ENCODE measurements around the gene HARBI1. TPM values are rescaled to one million over a fixed set of nuclear protein-coding genes. Genes with fewer than 3 reads are reported as not detected.

Gene HARBI1
- total and polyA plus RNA-seq, 10 donors, result 1.4 to 5.6 (median 3.9) TPM

DNA sequence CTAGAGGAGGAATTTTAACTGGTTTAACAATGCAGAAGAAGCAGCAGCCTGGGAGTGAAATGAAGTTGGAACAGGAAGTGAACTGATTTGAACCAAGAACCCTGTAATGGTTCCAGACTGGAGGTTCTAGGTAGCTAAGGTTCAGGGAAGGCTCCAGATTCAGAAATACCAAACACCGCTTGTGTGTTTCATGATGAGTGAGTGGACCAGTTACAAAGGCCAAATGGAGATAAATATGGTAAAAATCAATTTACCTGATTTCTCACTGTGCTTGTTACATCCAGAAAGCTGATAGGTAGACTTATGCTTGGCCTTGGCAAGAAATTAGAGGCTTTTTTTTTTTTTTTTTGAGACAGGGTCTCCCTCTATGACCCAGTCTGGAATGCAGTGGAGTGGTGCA lies 13.2 kb upstream of the HARBI1 start:
- TF ChIP-seq, protein P1, sequence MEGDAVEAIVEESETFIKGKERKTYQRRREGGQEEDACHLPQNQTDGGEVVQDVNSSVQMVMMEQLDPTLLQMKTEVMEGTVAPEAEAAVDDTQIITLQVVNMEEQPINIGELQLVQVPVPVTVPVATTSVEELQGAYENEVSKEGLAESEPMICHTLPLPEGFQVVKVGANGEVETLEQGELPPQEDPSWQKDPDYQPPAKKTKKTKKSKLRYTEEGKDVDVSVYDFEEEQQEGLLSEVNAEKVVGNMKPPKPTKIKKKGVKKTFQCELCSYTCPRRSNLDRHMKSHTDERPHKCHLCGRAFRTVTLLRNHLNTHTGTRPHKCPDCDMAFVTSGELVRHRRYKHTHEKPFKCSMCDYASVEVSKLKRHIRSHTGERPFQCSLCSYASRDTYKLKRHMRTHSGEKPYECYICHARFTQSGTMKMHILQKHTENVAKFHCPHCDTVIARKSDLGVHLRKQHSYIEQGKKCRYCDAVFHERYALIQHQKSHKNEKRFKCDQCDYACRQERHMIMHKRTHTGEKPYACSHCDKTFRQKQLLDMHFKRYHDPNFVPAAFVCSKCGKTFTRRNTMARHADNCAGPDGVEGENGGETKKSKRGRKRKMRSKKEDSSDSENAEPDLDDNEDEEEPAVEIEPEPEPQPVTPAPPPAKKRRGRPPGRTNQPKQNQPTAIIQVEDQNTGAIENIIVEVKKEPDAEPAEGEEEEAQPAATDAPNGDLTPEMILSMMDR (IDR thresholded peaks at IDR 0.05 in 8 of 11, conservative IDR thresholded peaks at IDR 0.05 in 3 of 11), result no peak
- no peak for TF ChIP-seq POLR2AphosphoS5 (IDR thresholded peaks at IDR 0.05)
- no peak for TF ChIP-seq POLR2A (IDR thresholded peaks at IDR 0.05)
- 94 to 100% (median 97%) methylated on average over 1 of the region's 1 CpG for WGBS, 5 donors
- Histone ChIP-seq H3K36me3 (peaks cover 0 to 98% (median 62%) of the 10 kb centered on the region in 6 donors), H3K9me3 (no peaks in the 10 kb centered on the region), H3K4me1 (peaks cover 0 to 15% (median 0%) of the 10 kb centered on the region in 6 donors), H3K4me3 (no peak overlapping the region), H3K27me3 (replicated peaks in 1 of 7) (no peaks in the 10 kb centered on the region), H3K27ac (no peak overlapping the region)
- intact Hi-C loops (cut with DNase I; ENCODE audit: low total_unique reads), result no loop called here
- DNase-seq, result no peak

DNA sequence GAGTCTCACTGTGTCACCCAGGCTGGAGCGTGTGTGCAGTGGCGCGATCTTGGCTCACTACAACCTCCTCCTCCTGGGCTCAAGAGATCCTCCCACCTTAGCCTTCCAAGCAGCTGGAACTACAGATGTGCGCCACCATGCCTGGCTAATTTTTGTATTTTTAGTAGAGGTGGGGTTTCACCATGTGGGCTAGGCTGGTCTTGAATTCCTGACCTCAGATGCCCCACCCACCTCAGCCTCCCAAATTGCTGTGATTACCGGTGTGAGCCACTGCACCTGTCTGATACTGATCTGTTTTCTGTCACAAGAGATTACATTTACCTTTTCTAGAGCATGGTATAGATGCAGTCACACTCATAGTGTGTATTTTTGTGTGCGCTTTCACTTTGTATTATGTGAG lies 11.9 kb upstream of the HARBI1 start:
- intact Hi-C loops (cut with DNase I; ENCODE audit: low total_unique reads), result no loop called here
- H3K27me3 ChIP-seq (replicated peaks in 1 of 7), result no peaks in the 10 kb centered on the region
- peaks cover 0 to 15% (median 0%) of the 10 kb centered on the region in 6 donors for H3K4me1 ChIP-seq
- no peak overlapping the region for H3K27ac ChIP-seq
- H3K4me3 ChIP-seq, result no peak overlapping the region
- no peak for TF ChIP-seq POLR2A (IDR thresholded peaks at IDR 0.05)
- no peak for TF ChIP-seq POLR2AphosphoS5 (IDR thresholded peaks at IDR 0.05)
- peaks cover 0 to 98% (median 70%) of the 10 kb centered on the region in 6 donors for H3K36me3 ChIP-seq
- 86 to 97% (median 93%) methylated on average over 6 of the region's 6 CpGs for WGBS, 5 donors
- DNase-seq, result no peak
- H3K9me3 ChIP-seq, result no peaks in the 10 kb centered on the region

DNA sequence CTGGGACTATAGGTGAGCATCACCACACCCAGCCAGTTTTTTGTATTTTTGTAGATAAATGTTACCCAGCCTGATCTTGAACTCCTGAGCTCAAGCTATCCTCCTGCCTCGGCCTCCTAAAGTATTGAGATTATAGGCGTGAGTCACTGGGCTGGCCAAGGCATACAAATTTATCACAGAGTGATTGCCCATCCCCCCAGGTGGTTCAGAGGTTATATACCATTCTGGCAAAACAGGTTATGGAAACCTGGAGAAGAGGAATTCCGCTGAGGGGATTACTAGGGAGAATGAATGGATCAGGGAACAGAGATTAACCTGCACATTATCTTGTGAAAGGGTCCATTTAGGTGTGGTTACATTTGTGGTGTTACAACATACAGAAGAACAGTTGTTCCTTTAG lies 8.4 kb upstream of the HARBI1 start:
- Histone ChIP-seq H3K4me3 (no peak overlapping the region), H3K36me3 (peaks cover 0 to 100% (median 68%) of the 10 kb centered on the region in 6 donors), H3K4me1 (peaks cover 0 to 30% (median 12%) of the 10 kb centered on the region in 6 donors), H3K27ac (no peak overlapping the region), H3K9me3 (no peaks in the 10 kb centered on the region), H3K27me3 (replicated peaks in 1 of 7) (no peaks in the 10 kb centered on the region)
- WGBS, 5 donors, result 90 to 98% (median 95%) methylated on average over 3 of the region's 3 CpGs
- intact Hi-C loops (cut with DNase I; ENCODE audit: low total_unique reads), result no loop called here
- TF ChIP-seq, protein P1 (IDR thresholded peaks at IDR 0.05 in 8 of 11, conservative IDR thresholded peaks at IDR 0.05 in 3 of 11), result no peak
- TF ChIP-seq POLR2A (IDR thresholded peaks at IDR 0.05) (no peak), POLR2AphosphoS5 (IDR thresholded peaks at IDR 0.05) (no peak)
- DNase-seq, result no peak

DNA sequence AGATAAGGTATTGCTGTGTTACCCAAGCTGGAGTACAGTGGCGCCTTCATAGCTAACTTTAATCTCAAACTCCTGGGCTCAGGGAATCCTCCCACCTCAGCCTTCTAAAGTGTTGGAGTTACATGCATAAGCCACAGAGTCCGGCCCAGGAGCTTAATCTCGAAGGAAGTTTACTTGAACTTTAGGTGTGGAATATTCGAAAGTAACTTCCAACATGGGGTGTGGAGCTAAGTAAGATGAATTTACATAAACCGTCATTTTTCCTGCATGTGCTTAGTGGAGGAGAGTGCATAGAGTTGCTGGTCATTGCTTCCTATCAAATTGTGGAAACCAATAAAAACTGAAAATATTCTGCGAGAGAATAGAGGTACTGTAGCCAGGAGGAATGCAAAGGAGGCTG lies 1.8 kb upstream of the HARBI1 start:
- WGBS, 5 donors, result 79 to 87% (median 82%) methylated on average over 6 of the region's 6 CpGs
- Histone ChIP-seq H3K36me3 (peaks cover 0 to 45% (median 19%) of the 10 kb centered on the region in 6 donors), H3K4me3 (peak overlapping the region in 5 of 8 donors; percentile 78 to 97 (median 90)), H3K27ac (peak overlapping the region in 1 of 8 donors; percentile 99), H3K27me3 (replicated peaks in 1 of 7) (no peaks in the 10 kb centered on the region), H3K4me1 (peaks cover 14 to 82% (median 53%) of the 10 kb centered on the region in 6 donors), H3K9me3 (no peaks in the 10 kb centered on the region)
- no peak for DNase-seq
- TF ChIP-seq, protein P1 (IDR thresholded peaks at IDR 0.05 in 8 of 11, conservative IDR thresholded peaks at IDR 0.05 in 3 of 11), result no peak
- TF ChIP-seq POLR2AphosphoS5 (IDR thresholded peaks at IDR 0.05) (no peak), POLR2A (IDR thresholded peaks at IDR 0.05) (no peak)
- intact Hi-C loops (cut with DNase I; ENCODE audit: low total_unique reads), result no loop called here

DNA sequence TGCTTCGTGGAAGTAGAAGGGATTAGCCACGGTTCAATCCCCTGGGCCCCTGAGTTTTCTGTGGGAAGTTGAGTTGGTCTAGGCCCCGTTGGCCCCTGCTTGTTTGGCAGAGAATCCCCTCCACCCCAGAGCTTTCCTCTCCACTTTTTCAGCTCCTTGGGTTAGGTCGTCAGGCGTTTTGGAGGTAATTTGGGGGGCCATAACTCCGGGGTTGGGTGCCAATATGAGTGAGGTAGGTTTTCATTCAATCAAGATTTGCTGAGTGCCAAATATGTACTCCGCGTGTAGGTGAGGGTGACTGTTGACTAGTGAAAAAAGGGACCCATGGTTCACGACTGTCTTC lies 916 bp upstream of the HARBI1 start:
- WGBS, 5 donors, result 2 to 6% (median 3%) methylated on average over 5 to 9 of the region's 9 CpGs
- TF ChIP-seq POLR2A (IDR thresholded peaks at IDR 0.05), result no peak
- no peak for TF ChIP-seq POLR2AphosphoS5 (IDR thresholded peaks at IDR 0.05)
- TF ChIP-seq, protein P1 (IDR thresholded peaks at IDR 0.05 in 8 of 11, conservative IDR thresholded peaks at IDR 0.05 in 3 of 11), result peak in 4 of 11 experiments; percentile 1 to 39 (median 7)
- DNase-seq, result no peak

More for the DNA sequence above, 916 bp upstream of the HARBI1 start:
- intact Hi-C loops (cut with DNase I; ENCODE audit: low total_unique reads), result no loop called here
- H3K4me1 ChIP-seq, result peaks cover 14 to 88% (median 53%) of the 10 kb centered on the region in 6 donors
- H3K4me3 ChIP-seq, result peak overlapping the region; percentile 78 to 99 (median 96)
- H3K36me3 ChIP-seq, result peaks cover 0 to 36% (median 15%) of the 10 kb centered on the region in 6 donors
- no peaks in the 10 kb centered on the region for H3K9me3 ChIP-seq
- peak overlapping the region; percentile 91 to 99 (median 98) for H3K27ac ChIP-seq
- no peaks in the 10 kb centered on the region for H3K27me3 ChIP-seq (replicated peaks in 1 of 7)

Measured in spleen (tissue), 11 donors.